Measurements from ENCODE around the gene MXD1.
A peak's percentile ranks its signal among the peaks of the same experiment; 100 is the strongest.

MXD1 gene

GRCh38 chr2:69955029-69955428 is 40.1 kb downstream of the MXD1 start:
- DNase-seq: no peak

DNA sequence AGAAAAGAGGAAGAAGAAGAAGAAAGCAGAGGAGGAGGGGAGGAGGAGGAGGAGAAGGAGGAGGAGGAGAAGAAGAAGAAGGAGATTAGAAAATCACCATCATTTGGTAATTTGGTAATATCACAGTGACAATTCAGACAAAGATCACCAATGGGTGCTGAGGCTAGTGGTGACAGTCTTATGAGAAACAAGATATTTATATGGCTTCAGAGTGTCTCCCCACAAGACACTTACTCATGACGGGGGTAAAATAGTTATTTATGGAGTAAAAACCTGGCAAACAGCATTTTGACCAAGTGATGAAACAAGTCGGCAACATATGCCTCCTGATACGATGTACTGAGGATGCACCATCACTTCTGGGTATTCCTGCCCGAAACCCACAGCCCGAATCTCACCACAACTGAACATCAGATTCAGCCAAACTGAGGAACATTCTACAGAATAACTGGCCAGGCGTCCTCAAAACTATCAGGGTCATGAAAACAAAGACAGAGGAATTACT is 41.6 kb downstream of the MXD1 start:
- DNase-seq: no peak

GRCh38 chr2:69957965-69958364 is 43.1 kb downstream of the MXD1 start:
- peak; percentile 11 for DNase-seq

- no peak for DNase-seq
These were observed 43.6 kb downstream of the MXD1 start for GRCh38 chr2:69958480-69958879.

DNA sequence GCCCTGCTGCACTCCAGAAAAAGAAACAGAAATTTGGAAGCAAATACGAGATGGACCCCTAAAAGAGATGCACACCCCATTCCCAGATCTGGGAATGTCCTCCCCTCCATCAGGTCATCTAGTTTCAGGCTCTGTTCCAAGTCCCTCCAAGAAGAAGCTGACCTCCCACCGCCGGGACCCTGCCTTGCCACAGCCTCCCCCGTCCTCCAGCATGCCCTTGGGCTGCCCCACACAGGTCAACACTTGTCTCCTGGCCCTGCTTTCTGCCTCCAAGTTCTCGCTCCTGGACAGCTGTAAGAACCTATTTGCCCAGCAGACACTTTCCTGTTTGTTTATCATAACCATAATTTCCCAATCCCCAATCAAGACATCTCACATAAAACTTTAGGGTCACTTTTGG is 44.5 kb downstream of the MXD1 start:
- no peak for DNase-seq

DNA sequence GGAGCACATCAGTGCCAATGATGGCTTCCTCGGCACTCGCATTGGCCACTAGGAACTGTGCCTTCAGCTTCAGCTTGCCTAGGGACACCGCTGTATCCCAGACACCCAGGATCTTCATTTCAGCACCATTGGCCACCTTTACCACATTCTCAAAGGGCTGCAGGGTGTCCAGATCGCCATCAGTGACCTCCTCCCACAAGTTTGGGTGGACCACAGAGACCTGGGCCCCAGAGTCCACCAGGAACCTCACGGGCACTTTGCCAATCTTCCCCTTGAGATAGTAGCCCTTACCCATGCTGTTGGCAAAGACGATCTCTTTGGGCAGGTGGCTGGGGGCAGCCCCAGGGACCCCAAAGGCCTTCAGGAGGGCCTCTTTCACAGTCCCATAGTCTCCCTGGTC is 45.9 kb downstream of the MXD1 start:
- DNase-seq: no peak

- no peak for DNase-seq
These were observed 46.6 kb downstream of the MXD1 start, which contains the start of gene ASPRV1 for GRCh38 chr2:69961496-69961895. Gene ASPRV1, minus strand, starts transcription at chr2:69961631. Its CDS starts 195 bp downstream, at chr2:69961436.

DNA sequence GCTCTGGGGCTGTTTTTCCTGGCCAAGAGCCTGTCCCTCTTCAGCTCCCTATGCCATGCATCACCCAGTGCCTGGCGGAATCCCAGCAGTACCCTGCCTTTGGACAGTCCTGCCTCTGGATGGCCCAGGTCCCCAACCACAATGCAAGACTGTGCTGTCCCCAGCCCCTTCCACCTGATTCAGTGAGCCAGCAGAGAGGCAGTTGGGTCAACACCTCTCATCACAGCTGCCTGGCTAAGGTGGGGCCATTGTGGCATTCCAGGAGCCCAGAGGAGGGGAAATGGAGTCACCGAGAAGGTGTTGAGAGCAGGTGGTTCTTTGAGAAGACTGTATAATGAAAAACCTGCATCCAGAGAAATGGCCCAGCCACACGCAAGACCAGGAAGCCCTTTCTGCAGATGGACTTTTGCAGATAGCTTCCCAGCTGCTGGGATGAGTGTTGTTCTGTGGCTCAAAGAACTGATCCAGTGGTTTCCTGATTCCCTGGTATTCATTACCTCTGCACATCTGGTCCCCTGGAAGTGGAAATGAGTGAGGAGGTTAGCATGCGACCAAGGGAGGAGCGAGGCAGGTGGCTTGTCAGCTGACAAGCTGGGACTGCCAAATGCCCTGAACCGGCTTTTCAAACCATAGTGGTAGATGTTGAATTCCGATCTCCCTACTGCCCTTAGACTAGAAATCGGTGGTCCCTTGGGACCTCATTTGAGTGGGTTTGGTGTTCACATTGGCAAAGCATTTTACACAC is 48.2 kb downstream of the MXD1 start:
- no peak for DNase-seq

DNA sequence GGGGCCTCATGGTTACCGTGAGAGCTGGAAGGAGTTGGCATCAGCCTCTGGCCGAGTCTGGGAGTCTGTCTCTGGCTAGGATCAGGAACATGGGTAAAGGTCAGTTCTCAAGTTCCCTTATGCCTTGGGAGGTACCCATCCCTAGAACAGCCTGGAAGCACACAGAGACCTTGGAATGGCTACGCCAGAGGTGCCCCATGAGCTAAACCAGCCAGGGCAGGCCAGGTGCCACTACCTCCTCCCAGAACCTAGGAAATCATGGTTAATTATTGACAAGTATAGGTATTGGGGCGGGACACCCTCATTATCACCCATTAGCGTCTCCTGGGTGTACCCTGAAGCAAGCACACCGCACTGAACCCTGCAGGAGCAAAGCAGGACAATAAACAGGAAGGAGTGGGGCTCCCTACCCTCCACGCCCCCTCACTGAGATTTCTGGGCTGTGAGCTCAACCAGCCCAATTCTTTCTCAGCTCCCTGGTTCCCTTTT is 49.5 kb downstream of the MXD1 start:
- DNase-seq: no peak

DNA sequence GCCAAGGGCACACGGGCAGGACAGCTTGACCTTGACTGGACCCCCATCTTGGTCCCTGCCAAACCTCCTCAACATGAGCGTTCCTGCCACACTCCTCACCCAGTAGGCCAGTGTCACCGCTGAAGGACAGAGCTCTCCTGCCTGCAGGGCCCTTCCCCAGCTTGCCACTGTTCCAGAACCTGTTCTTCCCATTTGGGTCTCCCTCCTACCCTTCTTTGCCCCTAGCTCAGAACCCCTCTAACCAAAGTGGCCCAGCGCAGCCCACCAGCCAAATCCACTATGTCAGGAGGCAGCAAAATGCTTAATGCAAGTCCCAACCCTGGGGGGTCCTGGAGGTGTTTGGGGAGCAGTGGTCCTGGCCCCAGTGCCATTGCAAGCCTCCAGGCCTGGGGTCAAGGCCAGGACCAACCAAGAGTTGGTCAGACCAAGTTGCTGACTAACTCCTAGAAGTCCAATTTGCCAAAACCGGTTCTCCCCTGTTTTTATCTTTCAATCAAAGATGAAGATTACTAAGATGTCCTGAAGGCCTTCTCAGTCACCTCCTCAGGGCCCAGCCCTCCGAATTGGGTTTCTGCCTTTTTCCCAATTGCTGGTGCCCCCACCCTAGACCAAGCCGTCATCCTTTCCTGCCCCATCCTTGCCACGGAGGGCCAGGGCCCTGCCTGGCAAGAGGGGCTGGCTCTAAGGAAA is 51.0 kb downstream of the MXD1 start:
- no peak for DNase-seq

GRCh38 chr2:69966496-69966895 is 51.6 kb downstream of the MXD1 start:
- DNase-seq: no peak

DNA sequence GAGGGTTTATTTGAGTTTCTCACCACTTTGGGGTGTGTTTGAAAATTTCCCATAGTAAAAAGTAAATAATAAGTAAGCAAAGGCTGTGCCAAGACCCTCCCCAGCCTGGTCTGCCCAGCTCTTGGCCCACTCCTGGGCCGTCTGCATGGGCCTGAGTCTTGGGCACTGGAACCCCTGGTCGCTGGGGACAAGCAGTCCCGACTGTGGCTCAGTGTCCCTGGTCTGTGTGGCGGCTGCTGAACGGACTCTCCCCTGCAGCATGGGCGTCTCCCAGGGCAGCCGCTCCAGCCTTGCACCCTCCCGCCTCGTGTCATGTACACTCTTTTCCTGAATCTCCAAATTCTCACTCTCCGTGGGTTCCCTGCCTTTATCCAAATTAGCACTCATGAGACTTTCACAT is 53.7 kb downstream of the MXD1 start:
- DNase-seq: no peak

DNA sequence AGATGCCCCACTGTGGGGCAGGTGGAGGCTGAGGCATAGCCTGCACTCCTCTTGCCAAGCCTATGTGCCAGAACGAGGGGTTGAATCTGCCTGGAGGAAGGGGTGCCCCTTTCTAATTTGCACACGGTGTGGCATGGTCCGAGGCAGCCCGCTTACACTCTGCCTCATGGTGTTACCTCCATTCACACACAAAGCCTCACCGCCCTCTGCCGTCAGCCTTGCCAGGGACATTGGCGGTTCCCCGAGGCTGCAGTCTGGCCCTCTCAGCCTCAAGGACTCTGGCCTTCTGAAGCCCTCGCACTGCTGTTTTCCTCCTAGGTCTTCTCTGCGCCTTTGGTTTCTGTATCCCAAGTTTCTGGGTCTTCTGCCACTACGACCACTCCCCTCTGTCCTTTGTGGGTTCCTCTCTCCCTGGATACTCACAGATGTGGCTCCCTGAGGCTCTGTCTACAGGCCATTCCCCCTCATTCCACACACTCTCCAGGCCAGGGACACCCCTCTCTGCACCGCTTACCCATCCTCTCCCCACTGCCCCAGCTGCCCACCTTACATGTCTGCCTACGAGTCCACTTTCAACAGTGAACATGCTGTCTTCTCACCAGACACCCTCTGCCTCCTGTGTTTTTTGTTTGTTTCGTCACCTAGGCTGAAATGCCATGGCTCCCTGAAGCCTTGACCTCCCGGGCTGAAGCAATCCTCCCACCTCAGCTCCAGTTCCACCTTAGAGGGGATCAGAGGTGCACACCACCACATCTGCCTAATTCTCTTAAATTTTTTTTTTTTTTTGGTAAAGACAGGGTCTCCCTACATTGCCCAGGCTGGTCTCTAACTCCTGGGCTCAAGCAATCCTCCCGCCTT is 54.4 kb downstream of the MXD1 start:
- DNase-seq: no peak

DNA sequence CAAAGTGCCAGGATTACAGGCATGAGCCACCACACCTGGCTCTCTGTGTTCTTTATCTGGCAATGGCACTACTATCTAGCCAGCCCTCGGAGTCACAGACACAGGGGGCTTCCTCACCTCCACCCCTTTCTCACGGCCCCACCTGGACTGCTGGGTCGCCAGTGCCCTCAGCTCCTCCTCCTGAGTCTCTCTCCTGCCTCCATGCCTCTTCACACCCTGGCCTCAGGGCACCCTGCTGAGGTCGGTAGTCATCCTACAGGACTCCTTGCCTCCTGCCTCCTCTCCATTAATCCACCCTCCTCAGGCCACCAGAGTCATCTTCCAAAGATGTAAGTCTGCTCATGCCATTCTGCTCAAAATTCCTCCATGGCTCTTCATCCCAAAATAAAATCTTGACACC is 55.1 kb downstream of the MXD1 start:
- DNase-seq: no peak

DNA sequence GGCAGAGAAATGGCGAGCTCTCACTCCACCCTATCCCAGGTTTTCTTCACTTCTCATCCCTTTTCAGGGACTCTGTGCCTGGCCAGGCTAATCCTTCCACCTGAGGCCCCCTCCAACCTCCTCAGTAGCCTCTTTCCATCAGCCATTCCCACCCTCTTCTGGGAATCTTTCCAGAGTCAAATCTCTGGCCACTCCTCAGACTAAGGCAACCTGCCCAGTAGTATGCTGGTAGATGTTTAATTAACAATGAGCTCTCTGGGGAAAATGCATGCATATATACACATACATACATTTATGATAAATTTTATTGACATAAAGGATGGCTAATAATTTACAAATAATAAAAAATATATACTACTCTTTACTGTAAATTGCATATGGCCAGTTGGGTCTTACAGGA is 57.9 kb downstream of the MXD1 start:
- DNase-seq: no peak

DNA sequence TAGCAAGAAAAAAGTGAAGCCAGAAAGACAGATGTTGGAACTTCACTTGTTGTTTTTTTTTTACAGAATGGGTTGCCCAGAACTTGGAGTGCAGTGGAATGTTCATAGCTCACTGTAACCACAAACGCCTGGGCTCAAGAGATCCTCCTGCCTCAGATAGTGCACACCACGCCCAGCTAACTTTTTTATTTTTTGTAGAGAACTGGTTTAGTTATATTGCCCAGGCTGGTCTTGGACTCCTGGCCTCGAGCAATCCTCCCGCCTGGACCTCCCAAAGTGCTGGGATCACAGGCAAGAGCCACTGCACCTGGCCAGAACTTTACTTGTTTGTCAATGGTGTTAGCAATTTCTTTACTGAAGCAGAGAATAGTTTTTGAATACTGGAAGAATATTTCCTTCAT is 58.4 kb downstream of the MXD1 start:
- no peak for DNase-seq

DNA sequence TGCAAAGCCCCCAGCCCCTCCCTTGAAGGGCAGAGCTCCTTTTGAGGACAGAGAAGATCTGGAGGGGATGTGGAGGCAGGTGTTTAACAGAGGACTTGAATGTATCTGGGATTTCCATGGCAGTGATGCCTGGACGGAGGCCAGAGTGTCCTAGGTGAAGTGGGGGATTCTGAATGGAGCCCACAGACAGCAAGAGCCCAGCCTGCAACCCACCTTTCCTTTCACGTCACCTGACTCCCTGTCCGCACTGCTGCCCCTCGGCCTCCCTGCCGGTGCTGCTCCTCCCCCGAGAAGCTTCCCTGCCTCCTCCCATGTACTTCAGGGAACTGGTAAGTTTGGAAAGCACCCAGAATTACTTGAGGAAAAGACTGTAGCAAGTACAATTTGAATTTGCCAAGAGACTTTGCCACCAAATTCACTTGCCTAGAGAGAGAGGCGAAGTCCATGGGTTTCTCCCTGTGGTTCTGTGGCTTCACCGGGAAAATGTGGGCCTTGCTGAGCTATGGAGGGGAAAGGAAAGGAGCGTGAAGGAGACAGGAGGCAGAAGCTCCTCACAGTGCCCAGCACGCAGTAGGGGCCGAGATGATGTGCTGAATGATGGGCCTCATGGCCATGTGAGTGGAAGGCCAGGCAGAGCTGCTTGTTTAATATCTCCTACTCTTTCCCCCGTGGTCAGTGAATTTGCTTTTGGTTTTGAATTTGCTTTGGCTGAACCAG is 60.4 kb downstream of the MXD1 start:
- no peak for DNase-seq

DNA sequence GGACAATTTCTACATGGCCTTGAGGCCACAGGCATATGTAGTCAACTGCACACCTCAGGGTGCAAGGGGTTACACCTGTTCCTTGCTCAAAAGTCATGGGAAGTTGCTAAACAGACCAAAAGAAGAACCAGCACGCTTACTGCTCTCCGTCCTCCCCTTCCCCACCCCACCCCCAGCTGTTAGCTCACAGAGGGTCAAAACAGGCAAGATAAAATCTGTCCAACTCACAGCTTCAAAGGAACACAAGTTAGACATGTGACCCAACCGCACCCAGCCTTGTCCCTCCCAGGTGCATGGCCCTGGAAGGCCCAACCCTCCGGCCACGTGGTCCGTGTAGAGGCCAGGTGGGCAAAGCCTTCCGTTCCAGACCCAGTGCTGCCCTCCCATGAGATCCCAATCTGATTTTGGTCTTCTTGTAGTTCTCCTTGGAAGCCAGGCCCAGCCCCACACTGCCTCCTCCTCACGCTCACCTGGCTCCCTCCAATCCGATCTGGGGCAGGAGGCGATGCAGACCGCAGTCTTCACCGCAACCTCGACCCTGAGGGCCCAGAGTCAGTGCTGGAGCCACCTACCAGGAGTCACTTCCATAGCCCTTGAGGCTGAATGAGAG is 61.0 kb downstream of the MXD1 start:
- no peak for DNase-seq

DNA sequence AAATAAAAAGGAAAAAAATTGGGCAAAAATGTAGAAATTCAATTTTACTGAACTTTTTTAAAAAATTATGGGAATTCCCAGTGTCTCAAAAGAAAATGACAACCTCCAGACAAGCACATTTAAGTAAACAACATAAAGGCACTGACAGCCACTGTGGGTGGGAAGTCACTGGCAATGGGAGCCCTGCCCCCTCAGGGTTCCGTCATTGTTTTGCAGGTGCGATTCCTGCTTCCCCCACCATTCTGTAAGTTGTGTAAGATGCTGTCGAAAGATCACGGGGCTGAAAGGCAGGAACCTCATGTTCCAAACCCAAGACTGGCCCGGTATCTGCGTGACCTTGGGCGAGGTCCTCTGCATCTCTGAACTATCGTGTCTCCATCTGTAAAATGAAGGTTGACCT is 62.3 kb downstream of the MXD1 start:
- DNase-seq: no peak

GRCh38 chr2:69977906-69978482 is 63.1 kb downstream of the MXD1 start:
- DNase-seq: no peak

GRCh38 chr2:69979902-69980807 is 65.2 kb downstream of the MXD1 start:
- no peak for DNase-seq
